Testis (tissue), 2 donors: ENCODE measurements around the gene NSMCE4A.

ENCODE experiments used
- CTCF ChIP-seq, 3 experiments: fragments of 450-650 bp in 2 of 3; fragments of 200-600 bp in 1 of 3; sonication (generic) in 1 of 3; IDR thresholded peaks; one replicate each; pipeline ENCODE4 v1.5.1; 2016 to 2019; ENCODE audit warnings: antibody characterized with exemption in 3 of 3, mild to moderate bottlenecking in 2 of 3, moderate library complexity in 1 of 3
- POLR2A ChIP-seq: fragments of 450-650 bp; IDR thresholded peaks from one replicate; pipeline ENCODE4 v1.6.1; 2017; ENCODE audit warnings: antibody characterized with exemption, mild to moderate bottlenecking, moderate library complexity

- TF ChIP-seq CTCF (IDR thresholded peaks at IDR 0.05): no peak
- TF ChIP-seq POLR2A: no peak
Observed at GRCh38 chr10:121926157-121926556, 48.9 kb downstream of the NSMCE4A start.
